ENCODE data around the gene SLX9. TPM values are rescaled to one million over a fixed set of nuclear protein-coding genes. Genes with fewer than 3 reads are reported as not detected.
A peak's percentile ranks its signal among the peaks of the same experiment; 100 is the strongest.

SLX9 gene
- 10 to 100 TPM in 3 of 4 donors, 1 to 10 TPM in 1; 8.1 to 46.0 (median 16.6) TPM for total RNA-seq

DNA sequence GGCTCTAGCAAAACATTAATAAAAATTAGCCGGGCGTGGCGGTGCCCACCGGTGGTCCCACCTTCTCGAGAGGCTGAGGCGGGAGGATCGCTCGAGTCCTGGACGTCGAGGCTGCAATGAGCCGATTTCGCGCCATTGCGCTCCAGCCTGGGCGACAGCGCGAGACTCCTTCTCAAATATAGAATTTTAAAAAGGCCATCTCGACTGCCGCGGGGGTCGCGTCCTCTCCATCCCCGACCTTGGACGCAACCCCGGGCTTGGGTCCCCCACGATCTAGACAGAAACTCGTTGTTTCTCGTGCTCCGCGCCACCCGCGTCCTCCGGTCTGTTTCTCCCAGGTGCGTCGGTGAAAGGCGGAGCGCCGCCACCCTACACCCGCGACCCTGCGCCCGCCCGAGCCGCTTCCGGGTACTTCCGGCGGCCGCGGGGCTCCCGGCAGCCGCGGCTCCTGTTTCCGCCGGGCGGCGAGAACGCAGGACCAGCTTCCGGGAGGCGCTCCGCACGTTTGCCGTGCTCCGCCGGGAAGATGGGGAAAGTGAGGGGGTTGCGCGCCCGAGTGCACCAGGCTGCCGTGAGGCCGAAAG, at the start of gene SLX9:
Gene SLX9 (plus strand): TSS at position 498 of the 584 bp plus-strand sequence. CDS start 29 bp downstream, at position 527.
- TF ChIP-seq EP300 (IDR thresholded peaks at IDR 0.05; ENCODE audit: low read depth): no peak
- peak; percentile 41 to 74 (median 69) for TF ChIP-seq POLR2AphosphoS5 (IDR thresholded peaks at IDR 0.05)
- TF ChIP-seq POLR2A (IDR thresholded peaks at IDR 0.05): peak; percentile 62
- WGBS, 2 donors (ENCODE audit: low coverage in 1 of 2): 0 to 2% methylated on average over 14 to 56 of the region's 69 CpGs
- Histone ChIP-seq H3K4me3 (peak within 1 kb of the TSS; percentile 87 to 100 (median 99)), H3K36me3 (no peaks in the 10 kb centered on the region), H3K27me3 (peaks cover under 1% of the 10 kb centered on the region), H3K27ac (peak within 1 kb of the TSS; percentile 77 to 85 (median 80)), H3K4me1 (peaks cover 14 to 33% (median 22%) of the 10 kb centered on the region in 4 donors), H3K9me3 (no peaks in the 10 kb centered on the region)
- in situ Hi-C loops (cut with MboI; ENCODE audit: low pct_ligation_motif_present in 1 of 4, low pct_unique_long_range_greater_than_20kb in 1 of 4, low sequenced_read_pairs in 3 of 4): loop anchor here in 2 of 4 donors (5.0 to 25.0 kb wide), 3 partner anchors 55 to 198 kb away; partner anchors contain the start of genes SUMO3 (in 1 of the 2) and UBE2G2 (in 1 of the 2)
- intact Hi-C loops (cut with DNase I; ENCODE audit: low total_unique reads): no loop called here
- DNase-seq: peak; percentile 83

DNA sequence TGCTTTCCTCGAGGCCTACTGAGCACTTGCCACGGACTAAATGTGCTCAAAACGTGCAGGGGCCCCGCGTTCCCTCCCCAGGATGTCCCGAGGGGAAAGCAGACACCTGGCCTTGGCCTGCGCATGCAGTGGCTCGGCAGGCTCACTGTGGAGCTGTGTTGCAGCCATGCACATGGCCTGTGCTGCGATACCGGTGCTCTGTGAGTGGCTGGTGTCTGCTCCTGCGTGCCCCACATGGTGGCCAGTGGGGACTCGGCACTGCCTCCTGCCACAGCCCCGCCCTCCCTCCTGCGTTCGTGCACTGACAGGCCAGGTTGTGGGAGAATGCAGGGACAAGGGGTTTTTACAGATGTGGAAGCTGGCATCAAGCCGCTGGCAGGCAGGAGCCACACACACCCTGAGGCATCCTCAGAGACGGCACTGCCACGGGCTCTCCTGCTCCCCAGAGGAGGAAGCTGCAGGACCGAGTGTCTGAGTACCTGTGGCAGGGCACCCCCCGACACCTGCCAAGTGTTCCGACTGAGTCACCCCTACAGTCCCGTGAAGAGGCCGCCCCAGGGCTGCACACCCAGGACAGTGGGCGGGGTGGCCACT, 49.4 kb upstream of the SLX9 start:
- no peak for DNase-seq
- Histone ChIP-seq H3K9me3 (no peaks in the 10 kb centered on the region), H3K27me3 (peaks cover 8% of the 10 kb centered on the region), H3K4me3 (no peak overlapping the region), H3K27ac (no peak overlapping the region), H3K36me3 (no peaks in the 10 kb centered on the region), H3K4me1 (no peaks in the 10 kb centered on the region)
- no peak for TF ChIP-seq POLR2A (IDR thresholded peaks at IDR 0.05)
- TF ChIP-seq EP300 (IDR thresholded peaks at IDR 0.05; ENCODE audit: low read depth): no peak
- no peak for TF ChIP-seq POLR2AphosphoS5 (IDR thresholded peaks at IDR 0.05)
- no peak for TF ChIP-seq CTCF (IDR thresholded peaks at IDR 0.05)
- in situ Hi-C loops (cut with MboI; ENCODE audit: low pct_ligation_motif_present in 1 of 4, low pct_unique_long_range_greater_than_20kb in 1 of 4, low sequenced_read_pairs in 3 of 4) (no loop called here), intact Hi-C loops (cut with DNase I; ENCODE audit: low total_unique reads) (no loop called here)
- 72% methylated on average over 22 of the region's 24 CpGs; no CpG with 5 or more reads in 1 of the 2 donors for WGBS, 2 donors (ENCODE audit: low coverage in 1 of 2)

DNA sequence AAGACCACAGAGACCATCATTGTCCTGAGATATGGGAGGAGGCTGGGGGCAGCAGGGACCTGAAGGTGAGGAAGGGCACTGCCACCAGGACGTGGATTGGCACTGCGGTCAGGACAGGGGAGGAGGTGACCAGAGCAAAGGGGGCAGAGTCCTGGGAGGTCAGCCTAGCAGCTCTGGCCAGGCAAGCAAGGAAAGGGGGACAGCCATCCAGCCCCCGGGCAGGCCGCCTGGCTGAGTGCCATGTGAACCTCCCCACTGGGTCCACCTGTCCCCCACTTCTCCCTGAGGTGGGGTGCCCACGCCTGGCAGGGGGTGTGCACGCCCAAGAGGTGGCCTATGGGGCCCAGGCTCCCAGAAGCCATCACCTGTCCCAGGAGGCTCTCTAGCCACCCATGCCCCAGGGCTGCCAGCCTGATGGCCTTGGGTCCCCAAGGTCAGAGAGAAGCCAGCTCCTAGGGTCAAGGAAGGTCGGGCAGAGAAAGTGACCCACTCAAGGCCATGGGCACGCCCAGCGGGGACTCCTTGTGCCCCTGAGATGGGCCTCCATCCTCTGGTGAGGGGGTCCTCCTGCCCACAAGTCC, 48.8 kb upstream of the SLX9 start:
- TF ChIP-seq POLR2AphosphoS5 (IDR thresholded peaks at IDR 0.05) (no peak), POLR2A (IDR thresholded peaks at IDR 0.05) (no peak), CTCF (IDR thresholded peaks at IDR 0.05) (no peak), EP300 (IDR thresholded peaks at IDR 0.05; ENCODE audit: low read depth) (no peak)
- 77% methylated on average over 9 of the region's 9 CpGs; no CpG with 5 or more reads in 1 of the 2 donors for whole genome bisulfite sequencing, 2 donors (ENCODE audit: low coverage in 1 of 2)
- no peak for DNase-seq
- Histone ChIP-seq H3K4me1 (no peaks in the 10 kb centered on the region), H3K27me3 (peaks cover 8% of the 10 kb centered on the region), H3K27ac (no peak overlapping the region), H3K9me3 (no peaks in the 10 kb centered on the region), H3K36me3 (no peaks in the 10 kb centered on the region), H3K4me3 (no peak overlapping the region)
- in situ Hi-C loops (cut with MboI; ENCODE audit: low pct_ligation_motif_present in 1 of 4, low pct_unique_long_range_greater_than_20kb in 1 of 4, low sequenced_read_pairs in 3 of 4) (no loop called here), intact Hi-C loops (cut with DNase I; ENCODE audit: low total_unique reads) (no loop called here)

- 75% methylated on average over 15 of the region's 15 CpGs; no CpG with 5 or more reads in 1 of the 2 donors for WGBS, 2 donors (ENCODE audit: low coverage in 1 of 2)
- no peaks in the 10 kb centered on the region for H3K36me3 ChIP-seq
- in situ Hi-C loops (cut with MboI; ENCODE audit: low pct_ligation_motif_present in 1 of 4, low pct_unique_long_range_greater_than_20kb in 1 of 4, low sequenced_read_pairs in 3 of 4): no loop called here
- intact Hi-C loops (cut with DNase I; ENCODE audit: low total_unique reads): no loop called here
- no peak overlapping the region for H3K27ac ChIP-seq
- H3K9me3 ChIP-seq: no peaks in the 10 kb centered on the region
- no peak overlapping the region for H3K4me3 ChIP-seq
- peaks cover 8% of the 10 kb centered on the region for H3K27me3 ChIP-seq
- H3K4me1 ChIP-seq: no peaks in the 10 kb centered on the region
- TF ChIP-seq POLR2A (IDR thresholded peaks at IDR 0.05) (no peak), EP300 (IDR thresholded peaks at IDR 0.05; ENCODE audit: low read depth) (no peak), CTCF (IDR thresholded peaks at IDR 0.05) (no peak), POLR2AphosphoS5 (IDR thresholded peaks at IDR 0.05) (no peak)
- no peak for DNase-seq
These were observed 48.2 kb upstream of the SLX9 start for GRCh38 chr21:44891631-44892031.

Measured in transverse colon (tissue), 4 donors.